ELF-1 (cell line): ENCODE data around the gene EIF2S3.
A peak's percentile ranks its signal among the peaks of the same experiment; 100 is the strongest.
"Not testable (repeated sequence)": the region's sequence is repeated elsewhere in the genome, so short reads cannot be mapped to it uniquely, and the experiment has no call there.

ENCODE experiments used
- DNase-seq: peaks from one replicate; pipeline ENCODE4 v3.0.0-alpha.2; 2016; ENCODE audit warnings: low read depth, low spot score

EIF2S3 gene

DNA sequence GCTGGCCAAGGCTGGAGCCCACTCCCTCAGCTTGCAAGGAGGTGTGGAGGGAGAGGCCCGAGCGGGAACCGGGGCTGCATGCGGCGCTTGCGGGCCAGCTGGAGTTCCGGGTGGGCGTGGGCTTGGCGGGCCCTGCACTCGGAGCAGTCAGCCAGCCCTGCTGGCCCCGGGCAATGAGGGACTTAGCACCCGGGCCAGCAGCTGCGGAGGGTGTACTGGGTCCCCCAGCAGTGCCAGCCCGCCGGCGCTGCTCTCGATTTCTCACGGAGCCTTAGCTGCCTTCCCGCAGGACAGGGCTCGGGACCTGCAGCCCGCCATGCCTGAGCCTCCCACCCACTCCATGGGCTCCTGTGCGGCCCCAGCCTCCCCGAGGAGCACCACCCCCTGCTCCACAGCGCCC is 5.1 kb upstream of the EIF2S3 start:
- DNase-seq, result not testable (repeated sequence)

DNA sequence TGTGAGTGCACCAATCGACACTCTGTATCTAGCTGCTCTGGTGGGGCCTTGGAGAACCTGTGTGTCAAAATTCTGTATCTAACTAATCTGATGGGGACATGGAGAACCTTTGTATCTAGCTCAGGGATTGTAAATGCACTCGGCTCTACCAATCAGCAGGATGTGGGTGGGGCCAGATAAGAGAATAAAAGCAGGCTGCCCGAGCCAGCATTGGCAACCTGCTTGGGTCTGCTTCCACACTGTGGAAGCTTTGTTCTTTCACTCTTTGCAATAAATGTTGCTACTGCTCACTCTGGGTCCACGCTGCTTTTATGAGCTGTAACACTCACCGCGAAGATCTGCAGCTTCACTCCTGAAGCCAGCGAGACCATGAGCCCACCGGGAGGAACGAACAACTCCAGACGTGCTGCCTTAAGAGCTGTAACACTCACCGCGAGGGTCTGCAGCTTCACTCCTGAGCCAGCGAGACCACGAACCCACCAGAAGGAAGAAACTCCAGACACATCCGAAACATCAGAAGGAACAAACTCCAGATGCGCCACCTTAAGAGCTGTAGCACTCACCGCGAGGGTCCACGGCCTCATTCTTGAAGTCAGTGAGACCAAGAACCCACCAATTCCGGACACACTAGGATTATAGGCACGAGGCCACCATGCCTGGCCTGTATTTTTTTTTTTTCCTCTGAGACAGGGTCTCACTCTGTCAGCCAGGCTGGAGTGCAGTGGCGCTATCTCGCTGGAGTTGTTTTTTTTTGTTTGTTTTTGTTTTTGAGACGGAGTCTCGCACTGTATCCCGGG is 4.0 kb upstream of the EIF2S3 start:
- not testable (repeated sequence) for DNase-seq

DNA sequence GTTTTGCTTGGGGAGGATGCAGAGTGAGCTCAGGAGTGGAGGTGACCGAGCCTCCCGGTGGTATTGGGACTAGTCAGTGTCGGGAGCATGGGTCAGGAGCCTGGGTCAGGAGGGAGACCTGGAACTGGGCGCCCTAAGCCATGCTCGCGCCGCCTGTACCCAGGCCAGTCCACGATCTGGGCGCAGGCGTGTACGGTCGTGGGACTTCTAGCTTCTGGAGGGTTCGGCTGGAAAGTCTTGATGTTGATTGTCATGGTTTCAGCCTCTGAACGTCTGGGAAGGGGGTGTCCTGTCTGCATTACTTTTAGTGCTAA is 244 bp downstream of the EIF2S3 start:
- no peak for DNase-seq

DNA sequence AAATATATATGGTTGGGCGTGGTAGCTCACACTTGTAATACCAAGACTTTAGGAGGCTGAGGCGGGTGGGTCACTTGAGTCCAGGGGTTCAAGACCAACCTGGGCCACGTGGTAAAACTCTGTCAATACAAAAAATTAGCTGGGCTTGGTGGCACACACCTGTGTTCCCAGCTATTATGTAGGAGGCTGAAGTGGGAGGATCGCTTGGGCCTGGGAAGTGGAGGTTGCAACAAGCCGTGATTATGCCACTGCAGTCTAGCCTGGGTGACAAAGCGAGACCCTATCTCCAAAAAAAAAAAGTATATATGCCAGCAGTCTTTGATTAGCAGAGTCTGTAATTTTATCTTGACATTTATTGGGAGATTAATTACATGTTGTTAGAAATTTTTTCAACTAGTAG is 8.7 kb downstream of the EIF2S3 start:
- peak; percentile 14 for DNase-seq

DNA sequence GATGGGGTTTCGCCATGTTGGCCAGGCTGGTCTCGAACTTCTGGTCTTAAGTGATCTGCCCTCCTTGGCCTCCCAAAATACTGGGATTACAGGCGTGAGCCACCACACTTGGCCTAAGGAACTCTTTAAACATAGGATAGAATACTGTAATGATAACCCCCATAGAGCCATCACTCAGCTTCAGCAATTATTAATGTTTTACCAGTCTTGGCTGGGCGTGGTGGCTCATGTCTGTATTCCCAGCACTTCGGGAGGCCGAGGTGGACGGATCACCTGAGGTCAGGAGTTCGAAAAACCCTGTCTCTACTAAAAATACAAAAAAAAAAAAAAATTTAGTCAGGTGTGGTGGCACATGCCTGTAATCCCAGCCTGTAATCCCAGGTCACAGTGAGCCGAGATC is 15.1 kb downstream of the EIF2S3 start:
- no peak for DNase-seq

DNA sequence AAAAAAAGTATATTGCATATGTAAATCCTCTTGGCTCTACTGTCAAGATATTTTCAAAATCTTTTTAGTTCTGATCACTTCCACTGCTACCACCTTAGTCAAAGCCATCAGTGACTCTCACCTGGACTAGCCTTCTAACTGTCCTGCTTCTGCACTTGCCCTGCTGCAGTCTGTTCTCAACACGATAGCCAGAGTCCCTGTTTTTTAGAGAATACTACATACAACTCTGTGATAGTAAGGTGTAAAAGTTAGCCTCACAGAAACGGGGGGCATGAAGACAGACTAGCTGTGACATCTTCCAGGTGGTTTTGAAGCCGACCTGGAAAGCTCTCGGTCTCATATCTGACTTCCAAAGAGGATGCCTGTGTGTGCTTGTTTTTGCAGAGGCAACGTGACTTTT is 24.7 kb downstream of the EIF2S3 start:
- DNase-seq, result no peak

DNA sequence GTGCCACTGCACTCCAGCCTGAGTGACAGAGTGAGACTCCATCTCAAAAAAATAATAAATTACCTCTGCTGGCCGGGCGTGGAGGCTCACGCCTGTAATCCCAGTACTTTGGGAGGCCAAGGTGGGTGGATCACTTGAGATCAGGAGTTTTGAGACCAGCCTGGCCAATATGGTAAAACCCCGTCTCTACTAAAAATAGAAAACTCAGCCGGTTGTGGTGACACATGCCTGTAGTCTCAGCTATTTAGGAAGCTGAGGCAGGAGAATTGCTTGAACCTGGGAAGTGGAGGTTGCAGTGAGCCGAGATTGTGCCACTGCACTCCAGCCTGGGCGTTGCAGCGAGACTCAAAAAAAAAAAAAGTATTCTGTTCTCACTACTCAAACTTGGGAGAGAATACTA is 25.5 kb downstream of the EIF2S3 start:
- DNase-seq, result not testable (repeated sequence)

DNA sequence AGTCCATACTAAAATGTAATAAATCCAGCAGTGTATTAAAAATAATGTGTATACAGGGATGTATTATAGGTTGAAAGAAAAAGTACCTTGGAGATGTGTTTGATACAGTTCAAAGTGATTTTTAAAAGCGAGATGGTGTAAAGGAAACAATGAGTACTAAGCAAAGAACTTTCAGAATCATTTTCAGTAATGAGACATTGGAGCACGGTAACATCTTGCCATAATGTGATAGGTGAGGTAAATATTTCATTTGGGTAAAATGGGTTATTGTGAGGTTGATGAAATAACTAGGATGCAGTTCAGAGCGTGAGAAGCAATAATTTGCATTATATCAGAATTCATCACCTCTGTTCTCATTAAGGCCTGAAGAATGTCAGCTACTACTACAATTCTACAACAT is 25.9 kb downstream of the EIF2S3 start:
- no peak for DNase-seq

DNA sequence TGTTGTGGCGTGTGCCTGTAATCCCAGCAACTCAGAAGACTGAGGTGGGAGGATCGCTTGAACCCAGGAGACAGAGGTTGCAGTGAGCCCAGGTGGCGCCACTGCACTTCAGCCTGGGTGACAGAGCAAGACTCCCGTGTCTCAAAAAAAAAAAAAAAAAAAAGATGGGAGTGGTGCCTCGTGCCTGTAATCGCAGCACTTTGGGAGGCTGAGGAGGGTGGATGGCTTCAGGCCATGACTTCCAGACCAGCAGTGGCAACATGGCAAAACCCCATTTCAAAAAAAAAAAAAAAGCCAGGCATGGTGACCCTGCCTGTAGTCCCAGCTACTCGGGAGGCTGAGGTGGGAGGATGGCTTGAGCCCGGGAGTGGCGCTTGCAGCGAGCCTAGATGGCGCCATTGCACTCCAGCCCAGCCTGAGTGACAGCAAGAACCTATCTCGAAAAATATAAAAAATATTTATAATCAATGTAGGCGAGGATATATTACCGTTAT is 27.0 kb downstream of the EIF2S3 start:
- peak; percentile 96 for DNase-seq

DNA sequence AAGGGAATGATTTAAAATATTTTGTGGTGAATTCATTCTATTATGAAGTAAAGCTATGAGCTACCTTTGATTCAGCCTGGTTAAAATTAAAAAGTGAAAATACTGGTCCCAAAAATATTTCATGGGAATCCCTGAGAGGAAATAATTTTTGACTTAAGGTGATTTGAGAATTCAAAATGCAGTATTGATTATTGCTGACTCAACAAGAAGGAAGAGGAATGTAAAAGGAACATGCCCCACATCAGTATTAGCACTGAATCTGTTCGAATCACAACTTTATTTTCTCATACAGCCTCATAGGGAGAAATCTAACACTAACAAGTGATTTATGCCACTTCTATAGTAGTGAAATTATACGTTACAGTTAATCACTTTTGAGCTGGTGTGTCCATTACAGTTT is 27.7 kb downstream of the EIF2S3 start:
- DNase-seq, result no peak

DNA sequence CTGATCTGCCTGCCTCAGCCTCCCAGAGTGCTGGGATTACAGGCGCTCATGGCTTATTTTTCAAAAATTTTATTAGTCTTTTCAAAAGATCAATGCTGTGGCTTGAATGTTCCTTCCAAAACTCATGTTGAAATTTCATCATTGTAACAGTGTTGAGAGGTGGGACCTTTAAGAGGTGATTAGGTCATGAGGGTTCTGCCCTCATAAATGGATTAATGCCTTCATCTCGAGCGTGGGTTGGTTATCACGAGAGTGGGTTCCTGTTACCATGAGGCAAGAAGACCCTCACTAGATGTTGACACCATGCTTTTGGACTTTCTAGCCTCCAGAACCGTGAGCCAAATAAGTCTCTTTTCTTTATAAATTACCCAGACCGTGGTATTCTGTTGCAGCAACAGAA is 30.3 kb downstream of the EIF2S3 start:
- DNase-seq, result no peak

DNA sequence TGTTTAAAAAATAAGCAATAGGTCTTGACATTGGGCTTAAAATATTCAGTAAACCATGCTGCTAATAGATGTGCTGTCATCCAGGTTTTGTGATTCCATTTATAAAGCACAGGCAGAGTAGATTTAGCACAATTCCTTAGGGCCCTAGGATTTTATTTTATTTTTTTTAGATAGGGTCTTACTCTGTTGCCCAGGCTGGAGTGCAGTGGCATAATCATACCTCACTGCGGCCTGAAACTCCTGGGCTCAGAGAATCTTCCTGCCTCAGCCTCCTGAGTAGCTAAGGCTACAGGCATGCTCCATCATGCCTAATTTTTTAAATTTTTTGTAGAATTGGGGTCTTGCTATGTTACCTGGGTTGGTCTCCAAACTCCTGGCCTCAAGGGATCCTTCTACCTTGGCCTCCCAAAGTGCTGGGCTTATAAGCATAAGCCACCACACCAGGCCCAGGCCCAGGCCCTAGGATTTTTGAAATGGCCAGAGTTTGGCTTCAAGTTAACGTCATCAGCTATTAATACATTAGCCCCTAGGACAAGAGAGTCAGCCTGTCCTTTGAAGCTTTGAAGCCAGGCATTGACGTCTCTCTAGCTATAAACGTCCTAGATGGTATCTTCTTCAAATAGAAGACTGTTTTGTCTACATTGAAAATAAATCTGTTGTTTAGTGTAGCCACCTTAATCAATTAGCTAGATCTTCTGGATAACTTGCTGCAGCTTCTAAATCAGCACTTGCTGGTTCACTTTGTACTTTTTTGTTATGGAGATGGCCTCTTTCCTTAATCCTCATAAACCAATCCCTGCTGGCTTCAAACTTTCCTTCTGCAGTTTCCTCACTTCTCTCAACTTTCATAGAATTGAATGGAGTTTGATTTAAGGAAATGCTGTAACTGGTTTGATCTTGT is 35.8 kb downstream of the EIF2S3 start:
- DNase-seq, result peak; percentile 18

DNA sequence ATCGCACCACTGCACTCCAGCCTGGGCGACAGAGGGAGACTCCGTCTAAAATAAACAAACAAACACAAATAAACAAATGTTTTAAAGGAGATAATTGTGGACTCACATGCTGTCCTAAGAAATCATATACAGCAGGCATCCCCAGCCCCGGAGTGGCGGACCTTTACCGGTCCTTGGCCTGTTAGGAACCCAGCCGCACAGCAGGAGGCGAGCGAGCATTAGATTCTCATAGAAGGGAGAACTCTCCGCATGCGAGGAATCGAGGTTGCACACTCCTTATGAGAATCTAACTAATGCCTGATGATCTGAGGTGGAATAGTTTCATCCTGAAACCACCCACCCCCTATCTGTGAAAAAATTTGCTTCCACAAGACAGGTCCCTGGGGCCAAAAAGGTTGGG is 39.0 kb downstream of the EIF2S3 start:
- DNase-seq, result peak; percentile 34

DNA sequence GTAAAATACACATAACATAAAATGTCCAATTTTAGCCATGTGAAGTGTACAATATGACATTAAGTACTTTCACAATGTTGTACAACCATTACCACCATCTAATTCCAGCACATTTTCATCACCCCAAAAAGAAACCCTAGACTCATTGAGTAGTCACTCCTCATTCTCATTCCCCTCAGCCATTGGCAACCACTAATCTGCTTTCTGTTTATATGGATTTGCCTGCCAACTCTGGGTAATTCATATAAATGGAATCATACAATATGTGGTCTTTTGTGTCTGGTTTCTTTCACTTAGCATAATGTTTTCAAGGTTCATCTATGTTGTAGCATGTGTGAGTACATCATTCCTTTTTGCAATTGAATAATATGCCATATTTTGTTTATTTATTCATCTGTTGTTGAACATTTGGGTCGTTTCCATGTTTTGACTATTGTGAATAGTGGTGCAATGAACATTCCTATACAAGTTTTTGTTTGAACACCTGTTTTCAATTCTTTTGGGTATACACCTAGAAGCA is 43.0 kb downstream of the EIF2S3 start:
- DNase-seq, result no peak

DNA sequence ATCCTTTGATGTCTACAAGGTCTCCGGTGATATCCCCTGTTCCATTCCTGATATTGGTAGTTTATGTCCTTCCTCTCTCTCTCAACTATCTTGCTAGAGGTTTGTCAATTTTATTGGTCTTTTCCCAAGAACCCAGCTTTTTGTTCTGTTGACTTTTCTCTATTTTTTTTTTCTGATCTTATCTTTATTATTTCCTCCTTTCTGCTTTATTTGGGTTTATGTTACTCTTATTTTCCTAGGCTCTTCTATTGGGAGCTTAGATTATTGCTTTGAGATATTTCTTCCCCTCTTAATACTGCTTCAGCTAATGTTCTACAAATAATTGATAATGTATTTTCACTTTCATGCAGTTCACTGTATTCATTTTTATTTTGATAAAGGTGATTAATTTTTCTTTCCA is 44.2 kb downstream of the EIF2S3 start:
- no peak for DNase-seq

DNA sequence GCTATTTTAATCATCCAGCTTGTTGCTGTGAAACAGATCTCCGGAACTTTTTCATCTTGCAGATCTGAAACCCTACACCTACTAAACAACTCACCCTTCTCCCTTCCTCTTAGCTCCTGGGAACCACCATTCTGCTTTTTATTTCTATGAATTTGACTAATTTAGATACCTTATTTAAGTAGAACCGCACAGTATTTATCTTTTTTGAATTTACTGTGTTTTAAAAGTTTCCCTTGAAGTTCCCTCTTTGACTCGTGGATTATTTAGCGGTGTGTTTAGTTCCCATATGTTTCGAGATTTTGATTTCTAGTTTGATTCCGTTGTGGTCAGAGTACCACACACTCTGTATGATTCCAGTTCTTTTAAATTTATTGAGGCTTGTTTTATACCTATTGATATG is 44.6 kb downstream of the EIF2S3 start:
- no peak for DNase-seq

DNA sequence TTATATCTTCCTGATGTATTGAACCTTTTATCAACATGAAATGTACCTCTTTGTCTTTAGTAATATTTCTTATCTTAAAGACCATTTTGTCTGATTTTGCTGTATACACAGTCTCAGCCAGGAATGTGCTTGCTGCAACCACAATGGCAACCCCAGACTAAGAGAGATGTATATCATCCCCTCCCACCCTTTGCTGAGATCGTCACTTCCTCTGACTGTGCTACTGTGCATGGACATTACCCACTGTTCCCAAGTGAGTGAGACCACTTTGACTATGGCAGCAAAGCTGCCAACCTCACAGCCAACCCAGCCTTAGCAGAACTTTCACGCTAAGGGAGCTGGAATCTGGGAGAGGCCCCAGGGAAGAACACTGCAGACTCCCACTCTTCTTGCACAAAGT is 46.0 kb downstream of the EIF2S3 start:
- DNase-seq, result no peak

DNA sequence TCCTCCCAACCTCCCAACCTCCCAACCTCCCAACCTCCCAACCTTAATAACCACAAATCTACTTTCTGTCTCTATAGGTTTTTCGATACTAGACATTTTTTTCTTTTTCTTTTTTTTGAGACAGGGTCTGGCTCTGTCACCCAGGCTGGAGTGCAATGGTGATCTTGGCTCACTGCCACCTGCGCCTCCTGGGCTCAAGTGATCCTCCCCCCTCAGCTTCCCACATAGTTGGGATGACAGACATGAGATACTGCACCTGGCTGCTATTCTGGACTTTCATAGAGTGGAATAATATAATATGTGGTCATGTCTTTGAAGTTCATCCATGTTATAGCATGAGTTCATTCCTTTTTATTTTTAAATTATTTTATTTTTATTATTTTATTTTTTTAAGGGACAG is 55.3 kb downstream of the EIF2S3 start:
- no peak for DNase-seq

DNA sequence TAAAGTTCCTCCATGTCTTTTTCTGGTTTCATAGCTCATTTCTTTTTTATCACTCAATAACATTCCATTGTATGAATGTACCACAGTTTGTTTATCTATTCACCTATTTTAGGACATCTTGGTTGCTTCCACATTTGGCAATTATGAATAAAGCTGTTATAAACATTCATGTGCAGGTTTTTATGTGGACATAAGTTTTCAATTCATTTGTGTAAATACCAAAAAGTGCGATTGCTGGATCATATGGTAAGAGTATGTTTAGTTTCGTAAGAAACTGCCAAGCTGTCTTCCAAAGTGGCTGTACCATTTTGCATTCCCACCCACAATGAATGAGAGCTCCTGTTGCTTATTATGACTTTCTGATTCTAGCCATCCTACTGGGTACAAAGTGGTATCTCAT is 58.4 kb downstream of the EIF2S3 start:
- no peak for DNase-seq

DNA sequence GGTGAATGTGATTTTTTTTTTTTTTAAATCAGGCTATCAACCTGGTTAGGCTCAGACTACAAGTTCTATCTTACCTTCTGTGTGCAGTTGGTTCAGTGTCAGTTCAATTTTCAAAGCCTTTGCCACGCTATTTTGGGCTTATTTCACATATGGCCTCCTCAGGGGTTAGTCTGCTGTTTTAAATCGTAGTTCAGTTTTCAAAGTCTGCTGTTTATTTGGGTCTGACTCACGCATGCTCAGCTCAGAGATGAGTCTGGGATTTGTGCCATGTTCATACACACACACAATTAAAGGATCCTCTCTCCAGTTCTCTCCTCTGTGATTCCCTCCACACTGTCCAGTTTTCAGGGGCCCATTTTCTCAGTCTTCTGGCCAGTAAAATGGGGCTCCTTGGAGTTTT is 62.5 kb downstream of the EIF2S3 start:
- no peak for DNase-seq

DNA sequence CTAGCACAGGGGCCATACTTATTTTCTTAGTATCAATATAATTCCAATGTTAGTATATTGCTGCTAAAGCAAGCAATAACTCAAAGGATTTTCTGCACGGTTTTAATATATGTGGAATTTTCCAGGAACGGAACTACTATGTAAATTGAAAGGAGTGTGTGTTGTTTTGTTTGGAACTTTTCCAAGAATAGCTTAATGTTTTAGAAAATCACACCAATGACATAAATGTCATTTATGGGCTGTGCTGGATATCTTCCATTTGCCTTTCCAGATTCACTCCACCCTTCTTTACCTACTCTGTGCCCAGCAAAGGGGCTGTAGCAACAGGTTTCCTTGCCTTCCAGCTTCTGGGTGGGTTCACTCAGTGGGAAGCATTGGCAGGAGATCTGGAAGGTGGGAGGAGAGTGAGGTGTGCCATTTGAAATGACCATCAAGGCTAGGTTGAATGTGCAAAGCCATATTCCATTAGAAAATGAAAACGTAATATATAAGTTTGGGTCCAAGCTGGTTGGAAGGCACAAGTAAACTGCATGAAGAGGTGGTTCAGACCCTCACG is 69.6 kb downstream of the EIF2S3 start:
- DNase-seq, result no peak

DNA sequence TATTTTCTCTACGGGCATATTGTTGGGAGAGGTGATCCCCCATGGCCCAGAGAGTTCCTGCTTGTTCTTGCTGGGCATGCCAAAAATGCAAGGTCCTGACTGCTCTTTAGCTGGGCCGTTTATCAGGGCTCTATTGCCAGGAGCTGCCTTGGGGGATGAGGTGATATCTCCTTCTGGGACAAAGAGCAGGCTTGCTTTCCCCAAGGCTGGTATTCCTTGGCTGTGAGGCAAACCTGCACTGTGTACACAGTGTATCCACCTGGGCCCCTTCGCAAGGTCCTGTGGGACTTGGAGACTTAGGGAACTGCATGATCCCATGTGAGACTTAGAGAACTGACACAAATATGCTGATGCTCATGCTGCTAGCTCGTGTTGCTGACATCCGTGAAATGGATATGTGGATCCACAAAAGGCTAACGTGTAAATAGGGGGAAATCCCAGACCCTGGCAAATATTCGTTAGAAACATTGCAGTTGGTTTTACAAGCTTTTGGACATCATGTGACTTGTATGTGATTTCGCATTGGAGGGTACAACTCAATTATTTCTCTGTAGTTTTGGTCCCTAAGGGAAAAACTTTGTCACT is 70.4 kb downstream of the EIF2S3 start:
- peak; percentile 60 for DNase-seq
